Skeletal muscle tissue (tissue), 4 donors: ENCODE results near the gene KCNQ5. TPM values are rescaled to one million over a fixed set of nuclear protein-coding genes. Genes with fewer than 3 reads are reported as not detected.
A peak's percentile ranks its signal among the peaks of the same experiment; 100 is the strongest.

Experiments used
- H3K27ac ChIP-seq: one replicate; pipeline ENCODE4 v1.7.0; 2013; ENCODE audit warnings: mild to moderate bottlenecking, low read depth, low read length, inconsistent platforms
- H3K27me3 ChIP-seq, 3 donors: one replicate each; pipeline ENCODE4 v1.7.0; 2013; ENCODE audit warnings: low read length in 3 of 3; ENCODE audit not compliant: control insufficient read depth in 3 of 3, insufficient read depth in 3 of 3
- H3K36me3 ChIP-seq, 3 donors: one replicate each; pipeline ENCODE4 v1.7.0; 2013; ENCODE audit warnings: low read length in 3 of 3; ENCODE audit not compliant: control insufficient read depth in 3 of 3, insufficient read depth in 3 of 3
- H3K4me1 ChIP-seq, 3 donors: one replicate each; pipeline ENCODE4 v1.7.0; 2013; ENCODE audit warnings: low read length in 3 of 3, mild to moderate bottlenecking in 3 of 3; ENCODE audit not compliant: control insufficient read depth in 3 of 3, insufficient read depth in 3 of 3
- H3K4me3 ChIP-seq, 3 donors: one replicate each; pipeline ENCODE4 v1.7.0; 2013; ENCODE audit warnings: low read length in 3 of 3
- H3K9ac ChIP-seq, 3 donors: one replicate each; pipeline ENCODE4 v1.7.0; 2013; ENCODE audit warnings: low read length in 3 of 3, mild to moderate bottlenecking in 3 of 3, moderate library complexity in 2 of 3, low read depth in 1 of 3
- H3K9me3 ChIP-seq, 3 donors: one replicate each; pipeline ENCODE4 v1.7.0; 2013; ENCODE audit warnings: low read length in 3 of 3; ENCODE audit not compliant: control insufficient read depth in 3 of 3
- total RNA-seq: library from RNA; depleted of rRNA; stranded (reverse); fragments of >200 nt; gene quantifications from one replicate; pipeline ENCODE4 v1.2.3, GENCODE V29; 2014
- donor health status: Osteomylitis.

KCNQ5 gene
- total RNA-seq, 1 donor from 2014 or later: 0.52 TPM

DNA sequence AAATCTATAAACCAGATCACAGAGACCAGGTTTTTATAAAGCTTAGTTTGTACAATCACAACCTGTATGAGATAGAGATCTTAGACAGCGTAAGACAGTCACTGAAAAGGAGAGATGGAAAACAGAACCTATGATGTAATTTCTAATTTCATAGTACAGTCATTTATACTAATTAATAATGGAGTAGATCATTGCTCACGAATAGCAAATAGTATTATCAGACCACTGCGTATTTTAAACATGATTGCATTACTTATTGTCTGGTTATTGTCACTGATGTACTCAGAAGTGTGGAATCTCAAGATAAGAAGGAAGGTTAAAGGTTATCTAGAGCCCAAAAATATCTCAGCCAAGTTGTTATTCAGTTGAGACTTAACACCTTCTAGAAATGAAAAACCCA lies 487.8 kb downstream of the KCNQ5 start:
- no peaks in the 10 kb centered on the region for H3K27me3 ChIP-seq
- no peak overlapping the region for H3K27ac ChIP-seq
- H3K36me3 ChIP-seq: peaks cover 0 to 5% (median 0%) of the 10 kb centered on the region in 3 donors

GRCh38 chr6:73116330-73116729 lies 494.5 kb downstream of the KCNQ5 start:
- Histone ChIP-seq H3K9ac (no peak overlapping the region), H3K4me1 (no peaks in the 10 kb centered on the region), H3K27ac (no peak overlapping the region), H3K36me3 (no peaks in the 10 kb centered on the region), H3K4me3 (no peak overlapping the region), H3K9me3 (no peaks in the 10 kb centered on the region), H3K27me3 (no peaks in the 10 kb centered on the region)

More for the DNA sequence above, 487.8 kb downstream of the KCNQ5 start:
- Histone ChIP-seq H3K4me3 (no peak overlapping the region), H3K9ac (no peak overlapping the region), H3K9me3 (no peaks in the 10 kb centered on the region), H3K4me1 (no peaks in the 10 kb centered on the region)

GRCh38 chr6:73121421-73121993 lies 499.6 kb downstream of the KCNQ5 start:
- no peak overlapping the region for H3K27ac ChIP-seq

GRCh38 chr6:73123632-73124329 lies 501.9 kb downstream of the KCNQ5 start:
- no peak overlapping the region for H3K4me3 ChIP-seq
- no peak overlapping the region for H3K9ac ChIP-seq
- H3K9me3 ChIP-seq: no peaks in the 10 kb centered on the region
- H3K27ac ChIP-seq: no peak overlapping the region
- no peaks in the 10 kb centered on the region for H3K36me3 ChIP-seq
- no peaks in the 10 kb centered on the region for H3K4me1 ChIP-seq
- H3K27me3 ChIP-seq: no peaks in the 10 kb centered on the region

More at GRCh38 chr6:73121421-73121993, 499.6 kb downstream of the KCNQ5 start:
- H3K4me1 ChIP-seq: no peaks in the 10 kb centered on the region
- no peaks in the 10 kb centered on the region for H3K9me3 ChIP-seq
- H3K36me3 ChIP-seq: no peaks in the 10 kb centered on the region
- no peak overlapping the region for H3K9ac ChIP-seq
- no peaks in the 10 kb centered on the region for H3K27me3 ChIP-seq
- H3K4me3 ChIP-seq: no peak overlapping the region

- Histone ChIP-seq H3K27ac (no peak overlapping the region), H3K4me1 (peaks cover 3 to 11% (median 6%) of the 10 kb centered on the region in 3 donors), H3K36me3 (no peaks in the 10 kb centered on the region), H3K4me3 (peak overlapping the region; percentile 32 to 55 (median 40)), H3K9ac (peak overlapping the region in 2 of 3 donors; percentile 44 to 46), H3K9me3 (no peaks in the 10 kb centered on the region), H3K27me3 (no peaks in the 10 kb centered on the region)
Observed at GRCh38 chr6:73129653-73130443, 508.0 kb downstream of the KCNQ5 start.

GRCh38 chr6:73131706-73132105 lies 509.8 kb downstream of the KCNQ5 start:
- no peak overlapping the region for H3K4me3 ChIP-seq
- H3K27ac ChIP-seq: no peak overlapping the region
- no peak overlapping the region for H3K9ac ChIP-seq
- H3K36me3 ChIP-seq: no peaks in the 10 kb centered on the region
- H3K4me1 ChIP-seq: peaks cover 3 to 11% (median 6%) of the 10 kb centered on the region in 3 donors
- no peaks in the 10 kb centered on the region for H3K27me3 ChIP-seq
- H3K9me3 ChIP-seq: no peaks in the 10 kb centered on the region

DNA sequence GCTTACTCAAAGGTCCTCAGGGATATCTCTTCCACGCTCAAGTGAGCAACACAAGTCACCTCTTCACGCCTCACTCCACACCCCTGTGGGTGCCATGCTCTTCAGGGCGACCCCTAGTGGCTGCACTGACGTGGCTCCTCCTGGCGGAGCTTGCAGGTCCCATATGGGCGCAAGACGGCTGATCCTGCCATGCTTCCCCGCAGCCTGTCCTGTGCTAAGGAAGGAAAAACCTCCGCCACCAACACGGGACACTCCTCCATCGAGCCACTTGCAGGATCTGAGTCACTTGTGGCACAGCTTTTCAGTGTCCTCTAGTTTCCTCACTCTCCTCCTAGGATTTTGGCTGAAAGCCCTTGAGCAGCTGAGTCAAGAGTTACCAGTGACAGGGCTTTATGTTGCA lies 512.7 kb downstream of the KCNQ5 start:
- peaks cover 2 to 11% (median 5%) of the 10 kb centered on the region in 3 donors for H3K4me1 ChIP-seq
- no peak overlapping the region for H3K4me3 ChIP-seq
- H3K27me3 ChIP-seq: no peaks in the 10 kb centered on the region
- no peaks in the 10 kb centered on the region for H3K9me3 ChIP-seq
- no peak overlapping the region for H3K27ac ChIP-seq
- no peak overlapping the region for H3K9ac ChIP-seq
- H3K36me3 ChIP-seq: no peaks in the 10 kb centered on the region

DNA sequence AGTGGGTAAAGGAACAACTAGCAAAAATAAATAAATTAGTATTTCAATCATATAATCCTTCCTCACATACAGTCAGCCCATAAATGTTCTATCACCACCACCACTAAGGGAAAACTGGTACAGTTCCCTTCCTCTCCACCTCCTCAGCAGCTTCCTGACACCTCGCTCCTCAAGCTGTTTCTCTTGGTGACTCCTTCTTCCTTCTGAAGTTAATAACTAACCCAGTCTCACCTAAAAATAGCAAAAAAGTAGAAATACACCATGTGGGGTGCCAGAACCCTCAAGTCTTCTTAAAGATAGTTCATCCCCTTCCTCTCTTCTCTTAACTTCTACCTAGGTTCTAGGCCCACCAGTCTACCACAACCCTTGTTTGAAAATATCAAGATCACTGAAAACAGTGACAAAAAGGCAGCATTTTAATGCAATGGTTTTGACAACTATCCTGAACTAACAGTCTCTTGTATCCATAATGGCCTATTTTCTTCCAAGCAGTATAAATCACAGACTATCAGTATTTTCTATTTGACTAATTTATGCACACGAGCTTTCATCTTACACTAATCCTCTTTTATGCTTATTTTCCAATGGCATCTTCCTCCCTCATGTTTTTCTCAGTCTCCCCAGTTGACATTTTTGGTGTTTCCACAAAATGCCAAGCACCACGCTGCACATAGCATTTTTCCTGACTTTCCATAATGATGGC lies 518.0 kb downstream of the KCNQ5 start:
- Histone ChIP-seq H3K27me3 (no peaks in the 10 kb centered on the region), H3K4me3 (no peak overlapping the region), H3K4me1 (no peaks in the 10 kb centered on the region), H3K27ac (no peak overlapping the region), H3K9me3 (no peaks in the 10 kb centered on the region), H3K9ac (no peak overlapping the region), H3K36me3 (no peaks in the 10 kb centered on the region)

DNA sequence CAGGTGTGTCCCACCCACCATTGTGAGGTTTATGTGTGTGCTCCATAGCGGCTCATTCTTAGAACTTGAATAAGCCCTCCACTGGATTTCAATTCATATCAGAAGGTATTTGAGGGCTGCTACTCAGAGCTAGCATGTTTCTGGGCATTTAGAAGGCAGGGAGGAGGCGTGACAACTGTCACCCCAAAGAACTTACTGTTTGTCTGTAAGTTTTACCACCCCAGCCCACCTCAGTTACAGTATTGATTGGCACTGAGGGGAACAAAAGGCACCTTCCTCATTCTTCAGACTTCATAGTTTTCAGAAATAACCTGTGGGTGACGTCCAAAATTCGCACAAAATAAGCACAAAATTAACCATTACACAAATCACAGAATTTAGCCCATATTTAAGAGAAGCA lies 521.7 kb downstream of the KCNQ5 start:
- H3K9me3 ChIP-seq: no peaks in the 10 kb centered on the region
- no peaks in the 10 kb centered on the region for H3K4me1 ChIP-seq
- no peak overlapping the region for H3K27ac ChIP-seq
- H3K9ac ChIP-seq: no peak overlapping the region
- H3K36me3 ChIP-seq: no peaks in the 10 kb centered on the region
- no peaks in the 10 kb centered on the region for H3K27me3 ChIP-seq
- no peak overlapping the region for H3K4me3 ChIP-seq
